PC-9 (cell line): ENCODE results near the gene IL17D.

Experiments used
- EZH2 ChIP-seq: fragments of 200-600 bp; sonication (generic); IDR thresholded peaks from 2 replicates; pipeline ENCODE4 v1.8.0; 2017; ENCODE audit warnings: antibody characterized with exemption, low read depth
- TF ChIP-seq, protein P1 (sequence below): fragments of 200-600 bp; sonication (generic); conservative IDR thresholded peaks from 2 replicates; pipeline ENCODE4 v1.6.1; 2017; ENCODE audit warnings: mixed run types, antibody characterized with exemption, mild to moderate bottlenecking, moderate library complexity

DNA sequence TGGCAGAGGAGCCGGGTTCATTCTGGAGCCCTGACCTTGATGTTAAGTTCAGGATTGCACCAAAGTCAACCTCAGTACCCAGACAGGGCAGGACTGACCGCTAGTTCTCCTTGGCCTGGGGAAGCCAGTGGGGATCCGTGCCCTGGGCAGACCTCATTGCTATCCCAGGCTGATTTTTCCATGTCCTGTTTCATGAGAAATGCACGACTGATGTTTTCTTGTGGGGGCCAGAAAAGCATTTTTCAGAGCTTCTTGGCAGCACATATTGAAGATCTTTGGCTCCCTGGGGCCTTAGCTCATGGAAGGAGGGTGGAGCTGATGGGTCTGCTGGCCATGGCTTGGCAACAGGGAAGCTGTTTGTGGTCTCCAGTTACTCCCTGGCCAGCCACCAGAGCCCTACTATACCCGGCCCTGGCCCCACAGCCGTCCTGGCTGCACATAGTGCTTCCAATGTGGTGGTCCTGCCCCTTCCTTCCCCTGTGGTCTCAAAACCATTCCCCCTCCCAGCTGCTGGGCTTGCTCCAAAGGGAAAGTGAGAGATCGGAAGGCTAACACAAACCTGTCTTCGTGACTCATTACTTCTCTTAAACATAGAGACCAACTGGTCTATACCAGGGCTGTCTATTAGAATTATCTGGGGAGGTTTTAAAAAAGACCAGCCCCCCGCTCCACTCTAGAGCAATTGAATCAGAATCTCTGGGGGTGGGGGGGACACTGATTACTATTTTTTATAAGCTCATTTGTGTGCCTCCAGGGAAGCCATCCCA is 11.2 kb downstream of the IL17D start:
- TF ChIP-seq, protein P1, sequence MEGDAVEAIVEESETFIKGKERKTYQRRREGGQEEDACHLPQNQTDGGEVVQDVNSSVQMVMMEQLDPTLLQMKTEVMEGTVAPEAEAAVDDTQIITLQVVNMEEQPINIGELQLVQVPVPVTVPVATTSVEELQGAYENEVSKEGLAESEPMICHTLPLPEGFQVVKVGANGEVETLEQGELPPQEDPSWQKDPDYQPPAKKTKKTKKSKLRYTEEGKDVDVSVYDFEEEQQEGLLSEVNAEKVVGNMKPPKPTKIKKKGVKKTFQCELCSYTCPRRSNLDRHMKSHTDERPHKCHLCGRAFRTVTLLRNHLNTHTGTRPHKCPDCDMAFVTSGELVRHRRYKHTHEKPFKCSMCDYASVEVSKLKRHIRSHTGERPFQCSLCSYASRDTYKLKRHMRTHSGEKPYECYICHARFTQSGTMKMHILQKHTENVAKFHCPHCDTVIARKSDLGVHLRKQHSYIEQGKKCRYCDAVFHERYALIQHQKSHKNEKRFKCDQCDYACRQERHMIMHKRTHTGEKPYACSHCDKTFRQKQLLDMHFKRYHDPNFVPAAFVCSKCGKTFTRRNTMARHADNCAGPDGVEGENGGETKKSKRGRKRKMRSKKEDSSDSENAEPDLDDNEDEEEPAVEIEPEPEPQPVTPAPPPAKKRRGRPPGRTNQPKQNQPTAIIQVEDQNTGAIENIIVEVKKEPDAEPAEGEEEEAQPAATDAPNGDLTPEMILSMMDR = no peak
- no peak for TF ChIP-seq EZH2
